ENCODE data around the gene TNIK.

TNIK gene

GRCh38 chr3:171460725-171461524 is 720 bp upstream of the TNIK start:
- no peak for FAIRE-seq
- TF ChIP-seq POLR2AphosphoS5 (IDR thresholded peaks at IDR 0.05; ENCODE audit: low read depth, low read length): no peak
- TF ChIP-seq POLR2A (IDR thresholded peaks at IDR 0.05; ENCODE audit: low read depth, low read length): no peak
- no peak for TF ChIP-seq PAX5 (IDR thresholded peaks at IDR 0.05; ENCODE audit: insufficient read depth, low read length, severe bottlenecking)
- no peak; the same call in 1 of the 2 replicates for TF ChIP-seq TAF1 (IDR thresholded peaks at IDR 0.05; ENCODE audit: low read depth, low read length)
- no peak for DNase-seq (ENCODE audit: insufficient read length, low spot score)

- no peak for DNase-seq (ENCODE audit: insufficient read length, low spot score)
- no peak for TF ChIP-seq SPI1 (IDR thresholded peaks at IDR 0.05; ENCODE audit: low read depth, low read length)
- no peak for FAIRE-seq
These were observed 866 bp downstream of the TNIK start for GRCh38 chr3:171459137-171459941.

- TF ChIP-seq POU2F2 (IDR thresholded peaks at IDR 0.05; ENCODE audit: low read depth, low read length): no peak
- DNase-seq (ENCODE audit: insufficient read length, low spot score) (no peak), FAIRE-seq (no peak)
These were observed 1.4 kb downstream of the TNIK start for GRCh38 chr3:171458864-171459136.

- no peak for FAIRE-seq
- TF ChIP-seq POLR2A (IDR thresholded peaks at IDR 0.05; ENCODE audit: low read depth, low read length) (no peak), PAX5 (IDR thresholded peaks at IDR 0.05; ENCODE audit: insufficient read depth, low read length, severe bottlenecking) (no peak), SPI1 (IDR thresholded peaks at IDR 0.05; ENCODE audit: low read depth, low read length) (no peak), POLR2AphosphoS5 (IDR thresholded peaks at IDR 0.05; ENCODE audit: low read depth, low read length) (no peak), POU2F2 (IDR thresholded peaks at IDR 0.05; ENCODE audit: low read depth, low read length) (no peak), TAF1 (IDR thresholded peaks at IDR 0.05; ENCODE audit: low read depth, low read length) (no peak)
- DNase-seq (ENCODE audit: insufficient read length, low spot score): no peak
These were observed 1.9 kb downstream of the TNIK start for GRCh38 chr3:171458071-171458863.

GRCh38 chr3:171457607-171458061 is 2.6 kb downstream of the TNIK start:
- no peak for FAIRE-seq
- TF ChIP-seq SPI1 (IDR thresholded peaks at IDR 0.05; ENCODE audit: low read depth, low read length): no peak
- TF ChIP-seq PAX5 (IDR thresholded peaks at IDR 0.05; ENCODE audit: insufficient read depth, low read length, severe bottlenecking): no peak
- TF ChIP-seq TAF1 (IDR thresholded peaks at IDR 0.05; ENCODE audit: low read depth, low read length): no peak
- TF ChIP-seq POLR2A (IDR thresholded peaks at IDR 0.05; ENCODE audit: low read depth, low read length): no peak
- no peak for TF ChIP-seq POLR2AphosphoS5 (IDR thresholded peaks at IDR 0.05; ENCODE audit: low read depth, low read length)
- no peak for TF ChIP-seq POU2F2 (IDR thresholded peaks at IDR 0.05; ENCODE audit: low read depth, low read length)
- no peak for DNase-seq (ENCODE audit: insufficient read length, low spot score)

- no peak for TF ChIP-seq POLR2A (IDR thresholded peaks at IDR 0.05; ENCODE audit: low read depth, low read length)
- no peak for FAIRE-seq
These were observed 3.2 kb downstream of the TNIK start for GRCh38 chr3:171456765-171457606.

GRCh38 chr3:171455603-171456550 is 4.3 kb downstream of the TNIK start:
- FAIRE-seq: no peak
- TF ChIP-seq POU2F2 (IDR thresholded peaks at IDR 0.05; ENCODE audit: low read depth, low read length): no peak
- no peak for TF ChIP-seq POLR2AphosphoS5 (IDR thresholded peaks at IDR 0.05; ENCODE audit: low read depth, low read length)
- TF ChIP-seq PAX5 (IDR thresholded peaks at IDR 0.05; ENCODE audit: insufficient read depth, low read length, severe bottlenecking): no peak
- no peak for TF ChIP-seq SPI1 (IDR thresholded peaks at IDR 0.05; ENCODE audit: low read depth, low read length)
- no peak for TF ChIP-seq POLR2A (IDR thresholded peaks at IDR 0.05; ENCODE audit: low read depth, low read length)
- no peak for DNase-seq (ENCODE audit: insufficient read length, low spot score)

More at GRCh38 chr3:171456765-171457606, 3.2 kb downstream of the TNIK start:
- no peak for DNase-seq (ENCODE audit: insufficient read length, low spot score)

GRCh38 chr3:171454041-171454440 is 6.2 kb downstream of the TNIK start:
- FAIRE-seq (no peak), DNase-seq (ENCODE audit: insufficient read length, low spot score) (no peak)
- TF ChIP-seq POU2F2 (IDR thresholded peaks at IDR 0.05; ENCODE audit: low read depth, low read length): no peak
- no peak for TF ChIP-seq SPI1 (IDR thresholded peaks at IDR 0.05; ENCODE audit: low read depth, low read length)
- TF ChIP-seq TAF1 (IDR thresholded peaks at IDR 0.05; ENCODE audit: low read depth, low read length): no peak
- TF ChIP-seq POLR2AphosphoS5 (IDR thresholded peaks at IDR 0.05; ENCODE audit: low read depth, low read length): no peak
- TF ChIP-seq PAX5 (IDR thresholded peaks at IDR 0.05; ENCODE audit: insufficient read depth, low read length, severe bottlenecking): no peak
- TF ChIP-seq POLR2A (IDR thresholded peaks at IDR 0.05; ENCODE audit: low read depth, low read length): no peak

Data from GM12891 (cell line).